A549 (cell line): Measurements from ENCODE around the gene SOCS4.

Source experiments
- CHD2 ChIP-seq: fragments of 150-350 bp; IDR thresholded peaks from 2 replicates; pipeline ENCODE4 v1.6.1; 2014; ENCODE audit warnings: low read length; ENCODE audit not compliant: partially characterized antibody
- EP300 ChIP-seq, 2 experiments: fragments of >200 bp; sonication (Bioruptor Twin); formaldehyde crosslinking; IDR thresholded peaks; 2 replicates in 1 of 2; 3 replicates in 1 of 2; pipeline ENCODE4 v1.6.1; 2016 to 2017
- KDM1A ChIP-seq: fragments of 200-600 bp; sonication (generic); IDR thresholded peaks from 2 replicates; pipeline ENCODE4 v1.6.1; 2016; ENCODE audit warnings: low read depth, mild to moderate bottlenecking
- MAFK ChIP-seq: fragments of 450-650 bp; IDR thresholded peaks from 2 replicates; pipeline ENCODE4 v1.6.1; 2014; ENCODE audit not compliant: partially characterized antibody
- NPAS2 ChIP-seq: fragments of 250-450 bp; sonication (Bioruptor Pico); IDR thresholded peaks from 2 replicates; pipeline ENCODE4 v1.8.0; 2022; ENCODE audit warnings: mild to moderate bottlenecking, moderate library complexity, borderline replicate concordance
- POLR2A ChIP-seq: IDR thresholded peaks from 2 replicates; pipeline ENCODE4 v1.6.1; 2012; ENCODE audit warnings: mild to moderate bottlenecking, low read length
- SREBF2 ChIP-seq: fragments of 450-650 bp; IDR thresholded peaks from 2 replicates; pipeline ENCODE4 v1.6.1; 2014; ENCODE audit warnings: mild to moderate bottlenecking, moderate library complexity
- TP53 ChIP-seq: fragments of 250-450 bp; sonication (Bioruptor Pico); IDR thresholded peaks from 2 replicates; pipeline ENCODE4 v1.5.0; 2021; ENCODE audit warnings: mild to moderate bottlenecking, moderate library complexity
- TF ChIP-seq, protein P1 (sequence below): IDR thresholded peaks from 2 replicates; pipeline ENCODE4 v1.6.1; 2012
- TF ChIP-seq, protein P2 (sequence below): fragments of >200 bp; sonication (Bioruptor Twin); formaldehyde crosslinking; IDR thresholded peaks from 3 replicates; pipeline ENCODE4 v1.5.1; 2016
- TF ChIP-seq, protein P3 (sequence below): fragments of 250-450 bp; sonication (Bioruptor Pico); IDR thresholded peaks from 2 replicates; pipeline ENCODE4 v1.5.0; 2021; ENCODE audit warnings: mild to moderate bottlenecking, moderate library complexity, borderline replicate concordance
- TF ChIP-seq, protein P4 (sequence below): fragments of 450-650 bp; IDR thresholded peaks from 2 replicates; pipeline ENCODE4 v1.6.1; 2014; ENCODE audit warnings: antibody characterized with exemption

DNA sequence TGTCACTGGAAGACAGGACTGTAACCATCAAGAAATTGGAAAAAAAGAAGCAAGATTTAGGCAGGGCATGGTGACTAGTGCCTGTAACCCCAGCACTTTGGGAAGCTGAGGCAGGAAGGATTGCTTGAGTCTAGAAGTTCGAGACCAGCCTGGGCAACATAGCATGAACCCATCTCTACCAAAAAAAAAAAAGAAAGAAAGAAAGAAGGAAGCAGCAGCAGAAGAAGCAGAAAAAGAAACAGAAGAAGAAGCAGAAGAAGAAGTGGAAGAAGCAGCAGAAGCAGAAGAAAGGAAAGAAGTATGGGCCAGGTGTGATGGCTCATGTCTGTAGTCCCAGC, 71.5 kb downstream of the SOCS4 start:
- no peak for TF ChIP-seq POLR2A
- TF ChIP-seq, protein P1, sequence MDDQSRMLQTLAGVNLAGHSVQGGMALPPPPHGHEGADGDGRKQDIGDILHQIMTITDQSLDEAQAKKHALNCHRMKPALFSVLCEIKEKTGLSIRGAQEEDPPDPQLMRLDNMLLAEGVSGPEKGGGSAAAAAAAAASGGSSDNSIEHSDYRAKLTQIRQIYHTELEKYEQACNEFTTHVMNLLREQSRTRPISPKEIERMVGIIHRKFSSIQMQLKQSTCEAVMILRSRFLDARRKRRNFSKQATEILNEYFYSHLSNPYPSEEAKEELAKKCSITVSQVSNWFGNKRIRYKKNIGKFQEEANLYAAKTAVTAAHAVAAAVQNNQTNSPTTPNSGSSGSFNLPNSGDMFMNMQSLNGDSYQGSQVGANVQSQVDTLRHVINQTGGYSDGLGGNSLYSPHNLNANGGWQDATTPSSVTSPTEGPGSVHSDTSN = no peak
- no peak for TF ChIP-seq SREBF2
- TF ChIP-seq KDM1A = no peak
- TF ChIP-seq, protein P2, sequence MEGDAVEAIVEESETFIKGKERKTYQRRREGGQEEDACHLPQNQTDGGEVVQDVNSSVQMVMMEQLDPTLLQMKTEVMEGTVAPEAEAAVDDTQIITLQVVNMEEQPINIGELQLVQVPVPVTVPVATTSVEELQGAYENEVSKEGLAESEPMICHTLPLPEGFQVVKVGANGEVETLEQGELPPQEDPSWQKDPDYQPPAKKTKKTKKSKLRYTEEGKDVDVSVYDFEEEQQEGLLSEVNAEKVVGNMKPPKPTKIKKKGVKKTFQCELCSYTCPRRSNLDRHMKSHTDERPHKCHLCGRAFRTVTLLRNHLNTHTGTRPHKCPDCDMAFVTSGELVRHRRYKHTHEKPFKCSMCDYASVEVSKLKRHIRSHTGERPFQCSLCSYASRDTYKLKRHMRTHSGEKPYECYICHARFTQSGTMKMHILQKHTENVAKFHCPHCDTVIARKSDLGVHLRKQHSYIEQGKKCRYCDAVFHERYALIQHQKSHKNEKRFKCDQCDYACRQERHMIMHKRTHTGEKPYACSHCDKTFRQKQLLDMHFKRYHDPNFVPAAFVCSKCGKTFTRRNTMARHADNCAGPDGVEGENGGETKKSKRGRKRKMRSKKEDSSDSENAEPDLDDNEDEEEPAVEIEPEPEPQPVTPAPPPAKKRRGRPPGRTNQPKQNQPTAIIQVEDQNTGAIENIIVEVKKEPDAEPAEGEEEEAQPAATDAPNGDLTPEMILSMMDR = no peak
- no peak for TF ChIP-seq MAFK
- TF ChIP-seq NPAS2 (CRISPR knock-in tag) = no peak
- TF ChIP-seq, protein P3, sequence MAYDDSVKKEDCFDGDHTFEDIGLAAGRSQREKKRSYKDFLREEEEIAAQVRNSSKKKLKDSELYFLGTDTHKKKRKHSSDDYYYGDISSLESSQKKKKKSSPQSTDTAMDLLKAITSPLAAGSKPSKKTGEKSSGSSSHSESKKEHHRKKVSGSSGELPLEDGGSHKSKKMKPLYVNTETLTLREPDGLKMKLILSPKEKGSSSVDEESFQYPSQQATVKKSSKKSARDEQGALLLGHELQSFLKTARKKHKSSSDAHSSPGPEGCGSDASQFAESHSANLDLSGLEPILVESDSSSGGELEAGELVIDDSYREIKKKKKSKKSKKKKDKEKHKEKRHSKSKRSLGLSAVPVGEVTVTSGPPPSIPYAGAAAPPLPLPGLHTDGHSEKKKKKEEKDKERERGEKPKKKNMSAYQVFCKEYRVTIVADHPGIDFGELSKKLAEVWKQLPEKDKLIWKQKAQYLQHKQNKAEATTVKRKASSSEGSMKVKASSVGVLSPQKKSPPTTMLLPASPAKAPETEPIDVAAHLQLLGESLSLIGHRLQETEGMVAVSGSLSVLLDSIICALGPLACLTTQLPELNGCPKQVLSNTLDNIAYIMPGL (CRISPR knock-in tag) = no peak
- no peak for TF ChIP-seq TP53 (CRISPR knock-in tag)
- TF ChIP-seq, protein P4, sequence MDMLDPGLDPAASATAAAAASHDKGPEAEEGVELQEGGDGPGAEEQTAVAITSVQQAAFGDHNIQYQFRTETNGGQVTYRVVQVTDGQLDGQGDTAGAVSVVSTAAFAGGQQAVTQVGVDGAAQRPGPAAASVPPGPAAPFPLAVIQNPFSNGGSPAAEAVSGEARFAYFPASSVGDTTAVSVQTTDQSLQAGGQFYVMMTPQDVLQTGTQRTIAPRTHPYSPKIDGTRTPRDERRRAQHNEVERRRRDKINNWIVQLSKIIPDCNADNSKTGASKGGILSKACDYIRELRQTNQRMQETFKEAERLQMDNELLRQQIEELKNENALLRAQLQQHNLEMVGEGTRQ = no peak
- TF ChIP-seq CHD2 = no peak
- no peak for TF ChIP-seq EP300 (IDR thresholded peaks at IDR 0.05)
